Neuron (in vitro differentiated cells): ENCODE measurements around the gene SERGEF.

ENCODE experiments used
- H2AFZ ChIP-seq: one replicate; pipeline ENCODE4 v1.6.1; 2013; ENCODE audit warnings: low read depth, mild to moderate bottlenecking, inconsistent platforms, low read length, moderate library complexity
- H3K27me3 ChIP-seq: one replicate; pipeline ENCODE4 v1.6.1; 2013; ENCODE audit warnings: low read length; ENCODE audit not compliant: insufficient read depth
- H3K36me3 ChIP-seq: one replicate; pipeline ENCODE4 v1.6.1; 2013; ENCODE audit warnings: low read length; ENCODE audit not compliant: insufficient read depth
- H3K4me1 ChIP-seq: one replicate; pipeline ENCODE4 v1.6.1; 2013; ENCODE audit warnings: low read length; ENCODE audit not compliant: insufficient read depth
- H3K4me3 ChIP-seq: 2 replicates; pipeline ENCODE4 v1.5.1; 2013; ENCODE audit warnings: mild to moderate bottlenecking, low read length, moderate library complexity
- H3K9me3 ChIP-seq: one replicate; pipeline ENCODE4 v1.6.1; 2013; ENCODE audit warnings: low read length

Gene SERGEF

DNA sequence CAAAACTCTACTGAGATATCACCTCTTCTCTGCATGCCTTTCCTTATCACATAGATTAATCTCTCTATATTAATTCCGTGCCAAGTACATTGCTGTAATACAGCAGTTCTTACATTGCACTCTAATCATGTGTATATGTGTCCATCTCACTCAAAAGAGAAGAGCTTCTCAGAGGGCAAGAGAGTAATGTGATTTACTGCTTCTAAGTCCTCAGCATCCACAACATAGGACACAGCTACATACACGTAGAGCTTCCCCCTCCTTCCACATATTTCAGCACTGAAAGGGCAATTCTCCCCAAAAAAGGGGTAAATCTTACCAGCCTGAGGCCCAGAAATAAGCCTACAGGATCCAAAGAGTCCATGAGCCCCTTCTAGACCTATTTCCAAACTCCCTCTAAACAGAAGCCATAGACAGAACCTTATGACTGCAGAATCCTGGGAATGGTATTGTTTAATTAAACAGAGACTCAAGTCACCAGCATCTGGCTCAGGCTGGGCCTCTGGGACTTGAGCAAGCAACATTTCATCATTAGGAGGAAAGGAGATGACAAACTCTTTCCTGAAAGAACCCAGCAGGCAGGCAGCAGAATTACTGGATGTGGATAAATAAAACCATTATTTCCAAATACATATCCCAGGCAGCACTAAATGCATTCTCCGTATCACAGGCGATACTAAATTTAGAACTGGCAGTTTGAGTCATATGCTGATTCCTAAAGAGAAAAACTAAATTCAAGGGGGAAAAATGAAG lies 191.0 kb downstream of the SERGEF start:
- Histone ChIP-seq H3K4me3 (no peak overlapping the region), H3K9me3 (no peaks in the 10 kb centered on the region), H3K4me1 (no peaks in the 10 kb centered on the region), H2AFZ (no peak overlapping the region), H3K36me3 (no peaks in the 10 kb centered on the region), H3K27me3 (no peaks in the 10 kb centered on the region)

DNA sequence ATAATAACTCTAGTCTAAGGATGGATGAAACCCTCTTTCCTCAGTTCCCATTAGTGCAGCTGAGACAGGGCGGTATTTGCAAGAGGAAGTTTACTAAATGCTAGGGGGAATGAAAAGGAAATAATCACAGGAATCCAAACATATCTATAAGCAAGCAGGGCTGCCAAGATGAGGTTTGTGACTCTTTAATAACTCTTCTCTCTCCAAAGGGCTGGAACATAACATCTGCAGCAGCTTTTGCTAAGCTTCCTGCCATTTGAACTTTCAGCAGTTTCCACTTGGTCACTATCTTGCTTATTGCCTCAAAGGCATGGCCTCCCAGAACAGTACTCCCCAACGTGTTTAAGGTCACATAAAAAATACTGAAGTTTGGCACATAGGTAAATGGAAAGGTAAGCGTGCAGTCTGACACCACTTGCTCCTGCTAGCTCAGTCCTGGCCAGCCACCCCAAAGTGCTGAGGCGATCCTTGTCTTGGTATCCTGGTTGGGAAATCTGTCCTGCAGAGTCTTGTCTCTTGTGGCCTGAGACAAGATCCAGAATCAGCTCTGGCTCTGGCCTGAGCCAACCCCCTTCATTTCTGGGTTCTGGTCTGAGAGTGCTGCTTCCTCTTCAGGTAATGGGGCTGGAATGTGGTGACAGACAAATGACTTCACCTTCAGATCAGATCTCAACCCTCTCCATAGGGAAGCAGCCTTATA lies 196.5 kb downstream of the SERGEF start:
- Histone ChIP-seq H3K9me3 (no peaks in the 10 kb centered on the region), H3K4me1 (peaks cover 11% of the 10 kb centered on the region), H3K4me3 (no peak overlapping the region), H3K36me3 (no peaks in the 10 kb centered on the region), H3K27me3 (no peaks in the 10 kb centered on the region), H2AFZ (no peak overlapping the region)

DNA sequence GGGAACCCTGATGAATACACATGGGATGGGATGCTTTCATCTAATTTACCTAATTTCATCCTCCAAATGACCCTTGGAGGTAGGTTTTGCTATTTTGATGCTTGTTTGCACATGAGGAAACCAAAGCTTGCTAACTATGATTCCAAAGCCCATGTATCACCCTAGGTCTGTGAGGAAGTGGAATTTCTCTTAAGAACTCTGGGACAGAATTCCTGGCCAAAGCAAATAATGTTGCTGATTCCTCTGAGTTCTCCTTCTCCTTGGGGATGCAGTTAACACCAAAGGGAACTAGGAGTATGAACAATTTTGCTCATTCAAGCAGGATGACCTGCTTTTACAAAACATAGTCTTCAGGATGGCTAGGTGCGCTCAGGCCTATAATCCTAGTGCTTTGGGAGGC lies 198.3 kb downstream of the SERGEF start:
- Histone ChIP-seq H3K9me3 (no peaks in the 10 kb centered on the region), H3K4me1 (peaks cover 22% of the 10 kb centered on the region), H2AFZ (no peak overlapping the region), H3K4me3 (no peak overlapping the region), H3K27me3 (no peaks in the 10 kb centered on the region), H3K36me3 (no peaks in the 10 kb centered on the region)

DNA sequence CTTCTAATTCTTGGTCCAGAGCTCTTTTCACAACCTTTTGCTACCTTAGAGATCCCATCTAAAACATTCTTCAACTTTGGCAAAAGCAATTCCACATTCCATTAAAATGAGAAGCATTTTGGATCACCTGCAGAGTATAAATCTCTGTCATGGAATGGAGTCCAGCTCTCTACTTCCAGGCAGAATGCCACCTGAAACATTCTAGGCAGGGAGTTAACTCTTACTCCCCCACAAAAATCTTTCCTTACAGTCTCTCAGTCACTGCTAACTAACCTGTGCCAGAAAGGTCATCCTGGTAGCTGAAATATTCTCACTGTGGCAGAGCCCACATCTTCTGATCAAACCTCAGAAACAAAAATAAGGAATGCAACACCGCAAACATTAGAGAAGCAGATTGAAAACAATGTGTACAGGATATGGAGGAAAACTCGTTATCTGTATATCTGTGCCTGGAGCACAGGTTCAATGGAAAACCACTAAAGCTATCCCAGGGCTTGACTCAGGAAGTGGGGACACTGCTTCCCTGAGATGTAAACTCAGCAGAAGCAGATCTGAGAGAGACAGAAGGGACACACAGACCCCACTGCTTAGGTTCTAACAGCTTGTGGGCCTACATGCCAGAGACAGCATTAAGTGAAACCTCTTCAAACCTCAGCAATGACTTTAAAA lies 199.3 kb downstream of the SERGEF start:
- H3K9me3 ChIP-seq, result no peaks in the 10 kb centered on the region
- H3K4me3 ChIP-seq, result no peak overlapping the region
- no peaks in the 10 kb centered on the region for H3K27me3 ChIP-seq
- H3K36me3 ChIP-seq, result no peaks in the 10 kb centered on the region
- H2AFZ ChIP-seq, result no peak overlapping the region
- H3K4me1 ChIP-seq, result peaks cover 22% of the 10 kb centered on the region

DNA sequence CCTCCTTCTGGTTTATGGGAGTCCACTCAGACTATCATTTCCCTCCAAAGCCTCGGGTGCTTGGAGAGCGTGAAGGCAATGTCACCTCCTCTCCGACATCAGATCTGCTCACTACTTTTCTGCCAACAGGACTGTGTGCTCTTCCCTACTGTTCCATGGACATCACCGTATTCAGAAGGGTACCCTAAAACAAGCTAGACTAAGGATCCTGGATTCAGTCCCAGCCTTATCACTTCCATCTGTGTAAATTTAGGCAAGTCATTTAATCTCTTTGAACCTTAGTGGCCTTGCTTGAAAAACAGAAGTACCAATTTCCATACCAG lies 200.0 kb downstream of the SERGEF start:
- Histone ChIP-seq H3K36me3 (no peaks in the 10 kb centered on the region), H3K4me1 (peaks cover 24% of the 10 kb centered on the region), H3K27me3 (no peaks in the 10 kb centered on the region), H2AFZ (no peak overlapping the region), H3K4me3 (no peak overlapping the region), H3K9me3 (no peaks in the 10 kb centered on the region)

DNA sequence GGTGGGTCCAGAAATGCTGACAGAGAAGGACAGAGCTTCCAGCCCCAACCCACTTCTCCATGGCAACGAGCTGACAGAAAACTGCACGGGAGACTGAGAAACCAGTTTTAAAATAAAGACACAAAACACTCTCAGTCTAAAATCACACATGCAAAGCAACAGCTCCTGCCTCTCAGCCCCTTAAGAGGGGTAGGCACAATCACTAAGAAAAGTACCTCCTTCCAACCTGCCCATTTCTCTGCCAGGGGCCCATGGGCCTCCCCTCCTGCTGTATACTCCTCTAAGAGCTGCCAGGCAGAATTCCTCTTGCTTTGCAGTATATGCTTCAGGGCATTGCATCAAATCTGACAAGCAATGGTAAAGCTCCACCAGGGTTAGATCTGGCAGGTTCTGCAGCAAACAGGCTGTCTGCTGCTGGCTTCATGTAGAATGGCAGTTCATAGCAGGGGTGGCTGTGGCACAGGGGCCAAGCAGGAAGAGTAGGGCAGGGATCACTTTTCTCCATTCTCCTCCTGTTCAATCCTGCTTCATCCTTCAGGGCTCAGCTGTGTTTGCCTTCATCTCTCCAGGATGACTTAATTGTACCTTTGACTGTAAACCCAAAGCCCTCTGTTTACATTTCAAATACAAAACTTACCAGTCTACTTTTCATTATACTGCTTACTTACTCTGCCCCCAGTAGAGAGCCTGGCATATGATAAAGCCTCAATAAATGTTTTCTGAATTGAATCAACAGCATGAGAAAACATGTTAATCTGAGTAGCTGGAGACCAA lies 200.6 kb downstream of the SERGEF start:
- Histone ChIP-seq H3K27me3 (no peaks in the 10 kb centered on the region), H3K9me3 (no peaks in the 10 kb centered on the region), H3K4me3 (no peak overlapping the region), H2AFZ (no peak overlapping the region), H3K36me3 (no peaks in the 10 kb centered on the region), H3K4me1 (peaks cover 30% of the 10 kb centered on the region)

DNA sequence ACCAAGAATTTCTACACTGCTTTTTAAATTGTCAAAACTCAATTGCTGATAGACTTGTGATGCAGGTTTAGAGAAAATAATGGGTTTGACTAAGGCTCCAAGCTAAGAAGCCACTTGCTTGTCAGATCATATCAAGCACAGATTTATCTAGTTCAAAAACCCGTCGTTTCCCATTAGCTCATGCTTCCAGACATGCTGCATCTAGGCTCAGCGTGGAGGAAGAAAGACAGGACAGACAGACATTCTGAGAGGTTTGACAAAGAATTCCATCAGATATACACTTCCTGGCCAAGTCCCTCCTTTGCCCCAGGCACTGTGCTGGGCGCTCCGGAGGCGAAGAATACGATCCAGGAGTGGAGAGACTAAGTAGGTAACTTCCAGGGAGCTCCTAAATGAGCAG lies 201.5 kb downstream of the SERGEF start:
- no peaks in the 10 kb centered on the region for H3K9me3 ChIP-seq
- H3K27me3 ChIP-seq, result no peaks in the 10 kb centered on the region
- peaks cover 39% of the 10 kb centered on the region for H3K4me1 ChIP-seq
- H3K36me3 ChIP-seq, result no peaks in the 10 kb centered on the region
- no peak overlapping the region for H3K4me3 ChIP-seq
- H2AFZ ChIP-seq, result no peak overlapping the region

DNA sequence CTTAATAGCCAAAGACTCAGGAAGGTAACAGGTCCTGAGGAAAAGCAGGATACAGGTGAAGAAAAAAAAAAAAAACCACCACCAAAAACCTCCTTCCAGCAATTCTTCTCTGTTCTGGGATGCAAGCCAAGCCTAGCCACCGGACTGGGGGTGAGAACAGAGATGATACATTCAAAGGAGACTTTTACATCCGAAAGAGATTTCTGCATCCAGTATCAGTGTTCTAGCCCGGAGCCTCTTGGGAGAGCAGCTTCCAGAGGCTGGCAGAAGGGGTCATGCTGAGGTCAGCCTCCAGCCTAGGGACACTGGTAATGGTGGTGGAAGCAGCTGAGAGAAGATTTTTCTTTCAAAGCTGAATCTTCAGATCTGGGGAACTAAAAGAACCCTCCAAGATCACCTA lies 202.1 kb downstream of the SERGEF start:
- Histone ChIP-seq H3K27me3 (no peaks in the 10 kb centered on the region), H2AFZ (no peak overlapping the region), H3K4me3 (no peak overlapping the region), H3K36me3 (no peaks in the 10 kb centered on the region), H3K9me3 (no peaks in the 10 kb centered on the region), H3K4me1 (peaks cover 44% of the 10 kb centered on the region)

DNA sequence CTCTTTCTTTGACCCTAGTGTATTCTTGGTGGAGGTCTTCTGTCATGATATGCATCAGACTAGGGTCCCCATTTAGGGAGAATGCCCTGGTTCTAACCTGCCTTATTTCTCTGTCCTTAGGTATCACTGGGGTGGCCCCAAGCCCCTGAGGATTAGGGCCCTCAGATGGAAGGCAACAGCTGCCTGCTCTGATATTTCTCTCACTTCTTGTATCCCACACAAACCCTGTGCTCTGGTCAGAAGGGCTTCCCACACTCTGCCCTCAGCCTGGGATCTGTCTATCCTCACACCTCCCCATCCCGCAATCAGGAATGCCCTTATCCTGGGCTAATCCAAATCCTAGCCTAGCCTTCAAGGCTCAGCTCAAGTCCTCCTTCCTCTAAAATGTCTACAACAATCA lies 202.8 kb downstream of the SERGEF start:
- Histone ChIP-seq H3K36me3 (no peaks in the 10 kb centered on the region), H2AFZ (no peak overlapping the region), H3K9me3 (no peaks in the 10 kb centered on the region), H3K4me3 (no peak overlapping the region), H3K4me1 (peaks cover 44% of the 10 kb centered on the region), H3K27me3 (no peaks in the 10 kb centered on the region)

DNA sequence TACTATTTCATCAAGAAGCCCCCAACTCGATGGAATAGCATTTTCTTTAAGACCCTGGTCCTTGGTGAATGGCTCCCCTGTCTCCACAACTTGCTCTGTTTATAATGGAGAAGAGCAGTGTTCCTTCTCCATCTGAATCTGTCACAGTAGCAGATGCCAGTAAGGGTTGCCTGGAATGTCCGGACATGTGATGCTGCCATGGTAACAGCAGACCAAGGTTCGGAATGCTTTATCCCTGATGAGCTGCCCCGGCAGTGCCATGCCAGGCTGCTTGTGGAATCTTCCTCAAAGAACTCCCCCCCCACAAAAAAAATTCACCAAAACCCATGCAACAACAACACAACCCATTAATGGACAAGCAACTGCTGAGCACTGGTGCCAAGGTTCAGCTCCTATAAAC lies 205.8 kb downstream of the SERGEF start:
- no peaks in the 10 kb centered on the region for H3K36me3 ChIP-seq
- no peaks in the 10 kb centered on the region for H3K9me3 ChIP-seq
- peaks cover 57% of the 10 kb centered on the region for H3K4me1 ChIP-seq
- no peak overlapping the region for H2AFZ ChIP-seq
- H3K27me3 ChIP-seq, result no peaks in the 10 kb centered on the region
- H3K4me3 ChIP-seq, result no peak overlapping the region

DNA sequence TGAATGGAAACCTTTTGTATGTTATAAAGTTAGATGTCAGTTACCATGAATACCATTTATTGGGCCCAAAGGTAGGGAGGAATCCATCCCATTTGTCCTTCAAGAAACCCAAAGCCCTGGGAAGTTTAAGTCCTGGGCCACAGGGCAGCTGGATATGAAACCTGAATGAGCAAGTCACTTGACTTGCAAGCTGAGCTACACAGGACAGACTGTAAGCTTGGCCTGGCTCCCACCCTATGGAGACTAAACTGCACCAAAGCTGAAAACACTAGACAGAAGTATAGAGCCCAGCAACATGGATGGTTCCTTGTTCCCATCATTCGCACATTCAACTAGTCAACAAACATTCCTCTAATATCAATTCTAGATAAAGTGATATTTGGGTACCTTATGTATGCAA lies 207.0 kb downstream of the SERGEF start:
- H3K36me3 ChIP-seq, result no peaks in the 10 kb centered on the region
- peaks cover 51% of the 10 kb centered on the region for H3K4me1 ChIP-seq
- H3K27me3 ChIP-seq, result no peaks in the 10 kb centered on the region
- H3K4me3 ChIP-seq, result no peak overlapping the region
- H2AFZ ChIP-seq, result no peak overlapping the region
- no peaks in the 10 kb centered on the region for H3K9me3 ChIP-seq

DNA sequence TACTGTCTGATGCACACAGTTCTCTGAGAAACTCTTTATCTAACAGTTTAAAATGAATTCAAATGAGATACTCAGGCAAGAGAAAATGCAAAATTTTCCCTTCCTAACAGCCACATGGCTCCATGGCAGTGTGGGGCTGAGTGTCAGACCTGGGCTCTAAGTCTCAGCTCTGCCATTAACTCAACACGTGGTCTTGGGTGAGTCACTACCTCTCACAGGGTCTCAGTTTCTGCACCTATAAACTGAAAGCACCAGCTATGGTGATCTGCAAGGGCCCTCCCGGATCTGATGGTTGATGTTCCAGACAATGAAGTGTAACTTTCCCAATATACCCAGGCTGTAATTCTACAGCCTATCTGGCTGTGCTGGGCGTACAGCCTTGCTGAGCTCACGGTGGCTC lies 207.8 kb downstream of the SERGEF start:
- H3K27me3 ChIP-seq, result no peaks in the 10 kb centered on the region
- H3K36me3 ChIP-seq, result no peaks in the 10 kb centered on the region
- H3K9me3 ChIP-seq, result peaks cover 2% of the 10 kb centered on the region
- no peak overlapping the region for H2AFZ ChIP-seq
- H3K4me3 ChIP-seq, result no peak overlapping the region
- peaks cover 45% of the 10 kb centered on the region for H3K4me1 ChIP-seq

DNA sequence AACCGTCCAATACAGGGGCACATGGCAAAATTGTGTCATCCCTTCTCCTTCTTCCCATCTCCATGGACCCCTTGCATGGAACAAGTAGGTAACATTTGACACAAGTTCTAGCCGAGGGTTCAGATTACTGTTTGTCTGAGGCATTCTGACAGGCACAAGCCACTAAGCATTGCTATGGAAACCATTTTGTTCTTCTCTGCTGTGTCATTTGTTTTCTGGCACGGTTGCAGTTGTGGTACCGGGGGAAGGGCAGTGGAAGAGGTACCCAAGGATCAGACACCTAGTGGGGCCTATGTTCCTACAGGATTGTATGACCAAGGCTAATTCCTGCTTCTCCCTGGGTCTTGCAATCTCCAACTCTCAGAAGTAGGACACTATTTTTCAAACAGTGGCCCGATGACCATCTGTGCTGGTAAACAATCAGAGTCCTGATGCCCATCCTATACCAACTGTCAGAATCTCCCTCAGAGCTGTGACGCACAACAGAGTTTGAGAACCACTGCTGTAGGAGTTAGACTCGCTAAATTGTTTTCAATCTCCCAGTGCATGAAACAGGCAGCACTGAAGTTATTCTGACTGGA lies 209.0 kb downstream of the SERGEF start:
- peaks cover 2% of the 10 kb centered on the region for H3K9me3 ChIP-seq
- peaks cover 45% of the 10 kb centered on the region for H3K4me1 ChIP-seq
- no peak overlapping the region for H2AFZ ChIP-seq
- H3K4me3 ChIP-seq, result no peak overlapping the region
- H3K36me3 ChIP-seq, result no peaks in the 10 kb centered on the region
- H3K27me3 ChIP-seq, result no peaks in the 10 kb centered on the region
